Mucosa of rectum (tissue), 2 donors: ENCODE results near the gene IL24.

Source experiments
- H3K27ac ChIP-seq, 2 donors: one replicate each; pipeline ENCODE4 v1.7.0; 2013; ENCODE audit warnings: inconsistent platforms in 2 of 2, low read depth in 2 of 2, low read length in 2 of 2
- H3K27me3 ChIP-seq, 2 donors: one replicate each; pipeline ENCODE4 v1.7.0; 2013; ENCODE audit warnings: low read length in 2 of 2; ENCODE audit not compliant: control insufficient read depth in 2 of 2, insufficient read depth in 2 of 2
- H3K36me3 ChIP-seq, 2 donors: one replicate each; pipeline ENCODE4 v1.7.0; 2013; ENCODE audit warnings: low read length in 2 of 2; ENCODE audit not compliant: control insufficient read depth in 2 of 2, insufficient read depth in 2 of 2
- H3K4me1 ChIP-seq, 2 donors: one replicate each; pipeline ENCODE4 v1.7.0; 2013; ENCODE audit warnings: low read length in 2 of 2, mild to moderate bottlenecking in 1 of 2; ENCODE audit not compliant: control insufficient read depth in 2 of 2, insufficient read depth in 2 of 2
- H3K4me3 ChIP-seq, 2 donors: one replicate each; pipeline ENCODE4 v1.7.0; 2013; ENCODE audit warnings: low read length in 2 of 2
- H3K9ac ChIP-seq, 2 donors: one replicate each; pipeline ENCODE4 v1.7.0; 2013; ENCODE audit warnings: low read length in 2 of 2, low read depth in 1 of 2, mild to moderate bottlenecking in 1 of 2
- H3K9me3 ChIP-seq, 2 donors: one replicate each; pipeline ENCODE4 v1.7.0; 2013; ENCODE audit warnings: low read length in 2 of 2; ENCODE audit not compliant: control insufficient read depth in 2 of 2
- donor health status: healthy.
- donor health status: Normal muscosa, but diverticular disease.

Gene IL24

GRCh38 chr1:206892351-206892984 is 4.8 kb upstream of the IL24 start:
- Histone ChIP-seq H3K27me3 (peaks cover 2% of the 10 kb centered on the region in 2 donors), H3K27ac (no peak overlapping the region)

GRCh38 chr1:206893380-206893779 is 3.9 kb upstream of the IL24 start:
- peaks cover 0 to 5% of the 10 kb centered on the region in 2 donors for H3K4me1 ChIP-seq
- H3K9ac ChIP-seq = no peak overlapping the region
- no peaks in the 10 kb centered on the region for H3K9me3 ChIP-seq
- peaks cover 2% of the 10 kb centered on the region in 2 donors for H3K27me3 ChIP-seq
- H3K36me3 ChIP-seq = no peaks in the 10 kb centered on the region
- H3K4me3 ChIP-seq = no peak overlapping the region
- no peak overlapping the region for H3K27ac ChIP-seq

More at GRCh38 chr1:206892351-206892984, 4.8 kb upstream of the IL24 start:
- Histone ChIP-seq H3K4me1 (peaks cover 0 to 5% of the 10 kb centered on the region in 2 donors), H3K4me3 (no peak overlapping the region), H3K36me3 (no peaks in the 10 kb centered on the region), H3K9me3 (no peaks in the 10 kb centered on the region), H3K9ac (no peak overlapping the region)

- H3K36me3 ChIP-seq = no peaks in the 10 kb centered on the region
Observed at GRCh38 chr1:206895325-206895724, 1.9 kb upstream of the IL24 start.

GRCh38 chr1:206895837-206896242 is 1.4 kb upstream of the IL24 start:
- Histone ChIP-seq H3K4me3 (no peak overlapping the region), H3K9me3 (no peaks in the 10 kb centered on the region), H3K27me3 (peaks cover 0 to 2% of the 10 kb centered on the region in 2 donors), H3K9ac (no peak overlapping the region), H3K27ac (no peak overlapping the region), H3K36me3 (no peaks in the 10 kb centered on the region), H3K4me1 (peaks cover 0 to 5% of the 10 kb centered on the region in 2 donors)

More at GRCh38 chr1:206895325-206895724, 1.9 kb upstream of the IL24 start:
- Histone ChIP-seq H3K4me3 (no peak overlapping the region), H3K27me3 (peaks cover 0 to 2% of the 10 kb centered on the region in 2 donors), H3K27ac (no peak overlapping the region), H3K9me3 (no peaks in the 10 kb centered on the region), H3K4me1 (peaks cover 0 to 5% of the 10 kb centered on the region in 2 donors), H3K9ac (no peak overlapping the region)

GRCh38 chr1:206896261-206896660 is 982 bp upstream of the IL24 start:
- H3K9me3 ChIP-seq = no peaks in the 10 kb centered on the region
- H3K4me3 ChIP-seq = no peak overlapping the region
- no peak overlapping the region for H3K27ac ChIP-seq
- peaks cover 0 to 5% of the 10 kb centered on the region in 2 donors for H3K4me1 ChIP-seq
- H3K27me3 ChIP-seq = peaks cover 0 to 2% of the 10 kb centered on the region in 2 donors
- H3K36me3 ChIP-seq = no peaks in the 10 kb centered on the region
- H3K9ac ChIP-seq = no peak overlapping the region

GRCh38 chr1:206898089-206898914 is 1.1 kb downstream of the IL24 start:
- Histone ChIP-seq H3K4me3 (no peak overlapping the region), H3K27ac (no peak overlapping the region), H3K4me1 (peaks cover 0 to 5% of the 10 kb centered on the region in 2 donors), H3K36me3 (no peaks in the 10 kb centered on the region), H3K27me3 (peaks cover 0 to 3% of the 10 kb centered on the region in 2 donors), H3K9ac (no peak overlapping the region), H3K9me3 (no peaks in the 10 kb centered on the region)

- H3K36me3 ChIP-seq = no peaks in the 10 kb centered on the region
Observed at GRCh38 chr1:206898915-206899431, 1.7 kb downstream of the IL24 start.

GRCh38 chr1:206899717-206900116 is 2.5 kb downstream of the IL24 start:
- Histone ChIP-seq H3K36me3 (no peaks in the 10 kb centered on the region), H3K4me1 (peaks cover 0 to 5% of the 10 kb centered on the region in 2 donors), H3K27me3 (peaks cover 0 to 3% of the 10 kb centered on the region in 2 donors), H3K27ac (no peak overlapping the region), H3K9me3 (no peaks in the 10 kb centered on the region), H3K4me3 (no peak overlapping the region), H3K9ac (no peak overlapping the region)

More at GRCh38 chr1:206898915-206899431, 1.7 kb downstream of the IL24 start:
- Histone ChIP-seq H3K27me3 (peaks cover 0 to 3% of the 10 kb centered on the region in 2 donors), H3K4me3 (no peak overlapping the region), H3K9me3 (no peaks in the 10 kb centered on the region), H3K9ac (no peak overlapping the region), H3K27ac (no peak overlapping the region), H3K4me1 (peaks cover 0 to 5% of the 10 kb centered on the region in 2 donors)

- Histone ChIP-seq H3K27me3 (peaks cover 0 to 3% of the 10 kb centered on the region in 2 donors), H3K4me1 (peaks cover 0 to 5% of the 10 kb centered on the region in 2 donors), H3K36me3 (no peaks in the 10 kb centered on the region), H3K4me3 (no peak overlapping the region), H3K27ac (no peak overlapping the region), H3K9ac (no peak overlapping the region), H3K9me3 (no peaks in the 10 kb centered on the region)
Observed at GRCh38 chr1:206900149-206900548, 2.9 kb downstream of the IL24 start.

GRCh38 chr1:206901944-206902343 is 4.7 kb downstream of the IL24 start:
- Histone ChIP-seq H3K9me3 (no peaks in the 10 kb centered on the region), H3K9ac (no peak overlapping the region), H3K4me1 (peaks cover 0 to 2% of the 10 kb centered on the region in 2 donors), H3K27ac (no peak overlapping the region), H3K27me3 (peaks cover 0 to 3% of the 10 kb centered on the region in 2 donors), H3K36me3 (no peaks in the 10 kb centered on the region), H3K4me3 (no peak overlapping the region)
